ENCODE measurements around the gene PCID2.

Gene PCID2

DNA sequence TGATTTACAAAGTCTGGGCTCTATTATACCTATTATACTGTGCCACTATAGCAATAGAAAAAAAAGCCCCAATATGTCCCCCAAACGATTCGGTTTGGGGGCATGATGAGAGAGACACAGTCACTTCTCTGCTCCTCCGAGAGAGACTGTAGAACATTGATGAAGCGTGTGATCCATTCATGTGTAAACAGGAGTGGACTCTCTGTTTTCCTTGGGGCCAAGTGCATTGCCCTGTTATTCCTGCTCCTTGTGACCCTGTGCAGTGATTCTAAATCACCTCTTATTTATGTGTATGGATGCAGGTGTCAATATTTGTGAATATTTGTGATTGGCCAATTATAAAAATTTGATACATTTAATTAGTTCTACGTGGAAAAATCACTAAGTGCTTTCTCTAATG is 68.9 kb downstream of the PCID2 start:
- DNase-seq (ENCODE audit: low read depth), result no peak
- TF ChIP-seq, protein P1, sequence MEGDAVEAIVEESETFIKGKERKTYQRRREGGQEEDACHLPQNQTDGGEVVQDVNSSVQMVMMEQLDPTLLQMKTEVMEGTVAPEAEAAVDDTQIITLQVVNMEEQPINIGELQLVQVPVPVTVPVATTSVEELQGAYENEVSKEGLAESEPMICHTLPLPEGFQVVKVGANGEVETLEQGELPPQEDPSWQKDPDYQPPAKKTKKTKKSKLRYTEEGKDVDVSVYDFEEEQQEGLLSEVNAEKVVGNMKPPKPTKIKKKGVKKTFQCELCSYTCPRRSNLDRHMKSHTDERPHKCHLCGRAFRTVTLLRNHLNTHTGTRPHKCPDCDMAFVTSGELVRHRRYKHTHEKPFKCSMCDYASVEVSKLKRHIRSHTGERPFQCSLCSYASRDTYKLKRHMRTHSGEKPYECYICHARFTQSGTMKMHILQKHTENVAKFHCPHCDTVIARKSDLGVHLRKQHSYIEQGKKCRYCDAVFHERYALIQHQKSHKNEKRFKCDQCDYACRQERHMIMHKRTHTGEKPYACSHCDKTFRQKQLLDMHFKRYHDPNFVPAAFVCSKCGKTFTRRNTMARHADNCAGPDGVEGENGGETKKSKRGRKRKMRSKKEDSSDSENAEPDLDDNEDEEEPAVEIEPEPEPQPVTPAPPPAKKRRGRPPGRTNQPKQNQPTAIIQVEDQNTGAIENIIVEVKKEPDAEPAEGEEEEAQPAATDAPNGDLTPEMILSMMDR (IDR thresholded peaks at IDR 0.05; ENCODE audit: insufficient read depth, low read depth, low read length, missing control alignments), result no peak
- no peak overlapping the region for H3K4me3 ChIP-seq (ENCODE audit: low read length)

DNA sequence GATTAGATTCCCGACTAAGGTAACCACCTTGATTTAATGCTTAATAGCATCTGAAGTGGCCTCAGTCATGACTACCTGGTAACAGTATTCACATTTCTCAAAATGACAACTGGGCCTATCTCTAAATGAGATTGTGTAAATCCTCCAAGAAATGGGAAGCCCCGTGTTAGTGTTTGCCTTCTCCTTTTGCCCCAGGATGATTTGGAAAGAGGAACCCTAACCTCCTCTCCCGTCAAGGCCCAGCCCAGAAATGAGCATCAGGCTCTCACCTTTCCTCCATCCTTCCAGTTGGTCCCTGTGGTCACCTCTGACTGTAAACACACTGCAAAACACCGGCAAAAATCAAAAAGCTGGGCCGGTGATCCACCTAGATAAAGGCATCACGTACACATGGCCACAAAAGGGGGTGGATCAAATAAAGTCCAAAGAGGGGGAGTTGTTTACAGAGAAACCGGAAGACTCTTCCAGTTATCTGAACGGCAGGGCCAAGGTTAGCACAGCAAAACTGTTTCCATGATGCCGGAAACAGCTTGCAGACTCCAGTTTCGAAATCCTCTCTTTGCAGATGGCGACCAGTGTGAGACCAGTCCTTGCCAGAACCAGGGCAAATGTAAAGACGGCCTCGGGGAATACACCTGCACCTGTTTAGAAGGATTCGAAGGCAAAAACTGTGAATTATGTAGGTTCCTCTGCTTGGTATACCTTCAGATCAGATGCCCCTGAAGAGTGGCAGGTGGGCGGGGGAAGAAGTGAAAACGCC is 69.5 kb downstream of the PCID2 start:
- no peak overlapping the region for H3K4me3 ChIP-seq (ENCODE audit: low read length)
- TF ChIP-seq, protein P1 (IDR thresholded peaks at IDR 0.05; ENCODE audit: insufficient read depth, low read depth, low read length, missing control alignments), result no peak
- no peak for DNase-seq (ENCODE audit: low read depth)

DNA sequence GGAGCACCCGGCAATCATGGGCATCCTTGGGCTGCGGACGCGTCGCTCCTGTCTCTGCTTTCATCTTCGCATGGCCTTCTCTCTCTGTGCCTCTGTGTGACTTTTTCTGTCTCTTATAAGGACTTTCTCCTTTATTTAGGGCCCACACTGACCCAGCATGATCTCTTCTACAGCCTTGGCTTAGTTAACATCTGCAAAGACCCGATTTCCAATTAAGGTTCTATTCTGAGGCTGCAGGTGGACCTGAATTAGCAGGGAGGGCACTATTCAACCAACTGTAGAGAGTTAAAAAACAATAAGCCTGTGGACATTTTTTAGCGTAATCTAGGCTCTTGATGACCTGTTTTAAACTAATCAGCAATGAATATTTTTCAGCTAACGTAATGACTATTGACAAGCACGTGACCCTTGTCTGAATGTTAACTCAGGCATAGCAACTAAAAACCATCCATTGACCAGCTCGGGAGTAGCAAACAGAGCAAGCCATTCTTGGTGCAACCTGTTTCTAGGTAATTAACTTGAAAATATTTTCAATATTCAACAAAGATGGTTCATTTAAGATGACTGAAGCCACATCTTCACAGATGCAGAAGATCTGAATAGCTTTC is 70.7 kb downstream of the PCID2 start:
- TF ChIP-seq, protein P1 (IDR thresholded peaks at IDR 0.05; ENCODE audit: insufficient read depth, low read depth, low read length, missing control alignments), result no peak
- DNase-seq (ENCODE audit: low read depth), result no peak
- no peak overlapping the region for H3K4me3 ChIP-seq (ENCODE audit: low read length)

DNA sequence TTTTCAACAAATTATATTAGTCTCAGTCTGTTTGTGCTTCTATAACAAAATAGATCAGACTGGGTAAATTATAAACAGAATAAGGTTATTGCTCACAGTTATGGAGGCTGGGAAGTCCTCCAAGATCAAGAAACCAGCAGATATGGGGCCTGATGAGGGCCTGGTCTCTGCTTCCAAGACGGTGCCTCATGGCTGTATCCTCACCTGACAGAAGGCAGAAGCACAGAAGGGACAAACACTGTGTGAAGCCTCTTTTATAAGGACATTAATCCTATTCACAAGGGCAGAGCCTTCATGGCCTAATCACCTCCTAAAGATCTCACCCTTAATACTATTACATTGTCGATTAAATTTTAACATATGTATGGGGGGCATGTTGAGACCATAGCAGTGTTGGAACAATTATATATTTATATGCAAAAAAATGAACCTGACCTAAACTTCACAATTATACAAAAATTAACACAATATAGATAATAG is 73.1 kb downstream of the PCID2 start:
- DNase-seq (ENCODE audit: low read depth), result no peak
- TF ChIP-seq, protein P1 (IDR thresholded peaks at IDR 0.05; ENCODE audit: insufficient read depth, low read depth, low read length, missing control alignments), result no peak
- H3K4me3 ChIP-seq (ENCODE audit: low read length), result no peak overlapping the region

DNA sequence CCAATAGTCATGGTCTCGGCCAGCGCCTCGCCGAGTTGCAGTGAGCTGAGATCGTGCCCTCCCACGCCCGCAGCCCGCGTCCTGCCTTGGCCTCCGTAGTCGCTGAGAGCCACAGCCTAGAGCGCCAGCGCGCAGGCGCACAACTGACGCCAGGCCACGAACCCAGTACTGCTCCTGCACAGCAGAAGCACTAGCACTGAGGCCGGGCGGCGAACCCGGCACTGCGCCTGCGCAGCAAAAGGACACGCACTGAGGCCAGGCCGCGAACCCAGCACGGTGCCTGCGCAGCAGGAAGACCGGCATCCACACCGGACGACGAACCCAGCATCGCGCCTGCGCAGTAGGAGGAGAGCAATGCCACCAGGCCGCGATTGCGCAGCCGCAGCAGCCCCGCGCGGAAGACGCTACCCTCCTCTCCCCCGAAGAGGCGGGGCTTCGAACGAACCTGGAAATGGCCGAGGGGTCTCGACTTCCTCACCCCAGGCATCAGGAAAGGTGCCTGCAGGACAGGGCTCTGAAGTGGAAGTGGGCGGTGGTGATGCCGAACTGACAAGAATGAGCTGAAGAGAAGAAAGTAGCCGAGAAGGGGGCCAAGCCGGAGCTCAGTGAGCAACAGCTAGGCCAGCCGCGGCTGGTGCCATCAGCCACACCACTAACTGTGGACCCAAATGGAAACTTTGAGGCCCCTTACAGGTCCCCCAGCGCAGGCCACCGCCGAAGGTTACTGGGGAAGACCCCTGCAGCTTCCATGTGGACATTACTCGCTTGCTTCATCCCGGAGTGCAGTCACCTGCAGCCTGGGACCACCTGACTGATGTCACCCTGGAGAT is 78.3 kb downstream of the PCID2 start:
- H3K4me3 ChIP-seq (ENCODE audit: low read length), result peak overlapping the region; percentile 15
- TF ChIP-seq, protein P1 (IDR thresholded peaks at IDR 0.05; ENCODE audit: insufficient read depth, low read depth, low read length, missing control alignments), result no peak

DNA sequence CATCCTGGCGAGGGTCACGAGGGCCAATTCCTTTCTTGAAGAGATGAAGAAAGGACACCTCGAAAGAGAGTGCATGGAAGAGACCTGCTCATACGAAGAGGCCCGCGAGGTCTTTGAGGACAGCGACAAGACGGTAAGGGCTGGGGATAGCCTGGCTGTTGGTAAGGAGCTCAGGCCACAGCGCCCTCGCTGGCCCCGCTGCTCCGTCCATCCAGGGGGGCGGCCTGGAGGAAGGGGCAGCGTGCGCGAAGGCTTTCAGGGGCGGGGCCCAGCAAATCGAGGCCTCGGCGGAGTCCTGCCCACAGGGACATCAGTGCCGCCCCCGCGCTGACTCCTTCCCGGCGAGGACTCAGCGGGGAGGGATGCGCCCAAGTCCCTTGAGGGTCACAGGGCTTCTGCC is 79.0 kb downstream of the PCID2 start:
- TF ChIP-seq, protein P1 (IDR thresholded peaks at IDR 0.05; ENCODE audit: insufficient read depth, low read depth, low read length, missing control alignments), result no peak
- H3K4me3 ChIP-seq (ENCODE audit: low read length), result no peak overlapping the region
- DNase-seq (ENCODE audit: low read depth), result no peak

More for the DNA sequence above, 78.3 kb downstream of the PCID2 start:
- no peak for DNase-seq (ENCODE audit: low read depth)

Data from epithelial cell of esophagus (primary cell).